ENCODE measurements around the gene KLF6. TPM values are rescaled to one million over a fixed set of nuclear protein-coding genes. Genes with fewer than 3 reads are reported as not detected.

Gene KLF6
- total RNA-seq, 1 donor from 2014 or later: 328 TPM

- Mint-ChIP-seq H3K36me3 (ENCODE audit: low read depth, unreplicated experiment) (no peaks in the 10 kb centered on the region), H3K4me3 (ENCODE audit: unreplicated experiment) (no peak overlapping the region), H3K9me3 (ENCODE audit: unreplicated experiment) (no peaks in the 10 kb centered on the region), H3K27ac (ENCODE audit: unreplicated experiment) (no peak overlapping the region), H3K27me3 (ENCODE audit: unreplicated experiment) (peaks cover 3% of the 10 kb centered on the region), H3K4me1 (ENCODE audit: unreplicated experiment) (peaks cover 5% of the 10 kb centered on the region)
- TF ChIP-seq, protein P1, sequence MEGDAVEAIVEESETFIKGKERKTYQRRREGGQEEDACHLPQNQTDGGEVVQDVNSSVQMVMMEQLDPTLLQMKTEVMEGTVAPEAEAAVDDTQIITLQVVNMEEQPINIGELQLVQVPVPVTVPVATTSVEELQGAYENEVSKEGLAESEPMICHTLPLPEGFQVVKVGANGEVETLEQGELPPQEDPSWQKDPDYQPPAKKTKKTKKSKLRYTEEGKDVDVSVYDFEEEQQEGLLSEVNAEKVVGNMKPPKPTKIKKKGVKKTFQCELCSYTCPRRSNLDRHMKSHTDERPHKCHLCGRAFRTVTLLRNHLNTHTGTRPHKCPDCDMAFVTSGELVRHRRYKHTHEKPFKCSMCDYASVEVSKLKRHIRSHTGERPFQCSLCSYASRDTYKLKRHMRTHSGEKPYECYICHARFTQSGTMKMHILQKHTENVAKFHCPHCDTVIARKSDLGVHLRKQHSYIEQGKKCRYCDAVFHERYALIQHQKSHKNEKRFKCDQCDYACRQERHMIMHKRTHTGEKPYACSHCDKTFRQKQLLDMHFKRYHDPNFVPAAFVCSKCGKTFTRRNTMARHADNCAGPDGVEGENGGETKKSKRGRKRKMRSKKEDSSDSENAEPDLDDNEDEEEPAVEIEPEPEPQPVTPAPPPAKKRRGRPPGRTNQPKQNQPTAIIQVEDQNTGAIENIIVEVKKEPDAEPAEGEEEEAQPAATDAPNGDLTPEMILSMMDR (IDR thresholded peaks at IDR 0.05; ENCODE audit: unreplicated experiment): no peak
- DNase-seq (ENCODE audit: low spot score): no peak
These were observed 27.8 kb downstream of the KLF6 start for GRCh38 chr10:3757250-3757637.

GRCh38 chr10:3756360-3756740 lies 28.7 kb downstream of the KLF6 start:
- TF ChIP-seq, protein P1 (IDR thresholded peaks at IDR 0.05; ENCODE audit: unreplicated experiment): no peak
- H3K4me1 Mint-ChIP-seq (ENCODE audit: unreplicated experiment): peaks cover 5% of the 10 kb centered on the region
- H3K27me3 Mint-ChIP-seq (ENCODE audit: unreplicated experiment): peaks cover 3% of the 10 kb centered on the region
- no peaks in the 10 kb centered on the region for H3K9me3 Mint-ChIP-seq (ENCODE audit: unreplicated experiment)
- no peak for DNase-seq (ENCODE audit: low spot score)
- H3K36me3 Mint-ChIP-seq (ENCODE audit: low read depth, unreplicated experiment): no peaks in the 10 kb centered on the region
- H3K27ac Mint-ChIP-seq (ENCODE audit: unreplicated experiment): no peak overlapping the region
- H3K4me3 Mint-ChIP-seq (ENCODE audit: unreplicated experiment): no peak overlapping the region

GRCh38 chr10:3755440-3756359 lies 29.3 kb downstream of the KLF6 start:
- Mint-ChIP-seq H3K36me3 (ENCODE audit: low read depth, unreplicated experiment) (no peaks in the 10 kb centered on the region), H3K27ac (ENCODE audit: unreplicated experiment) (no peak overlapping the region)
- DNase-seq (ENCODE audit: low spot score): no peak

DNA sequence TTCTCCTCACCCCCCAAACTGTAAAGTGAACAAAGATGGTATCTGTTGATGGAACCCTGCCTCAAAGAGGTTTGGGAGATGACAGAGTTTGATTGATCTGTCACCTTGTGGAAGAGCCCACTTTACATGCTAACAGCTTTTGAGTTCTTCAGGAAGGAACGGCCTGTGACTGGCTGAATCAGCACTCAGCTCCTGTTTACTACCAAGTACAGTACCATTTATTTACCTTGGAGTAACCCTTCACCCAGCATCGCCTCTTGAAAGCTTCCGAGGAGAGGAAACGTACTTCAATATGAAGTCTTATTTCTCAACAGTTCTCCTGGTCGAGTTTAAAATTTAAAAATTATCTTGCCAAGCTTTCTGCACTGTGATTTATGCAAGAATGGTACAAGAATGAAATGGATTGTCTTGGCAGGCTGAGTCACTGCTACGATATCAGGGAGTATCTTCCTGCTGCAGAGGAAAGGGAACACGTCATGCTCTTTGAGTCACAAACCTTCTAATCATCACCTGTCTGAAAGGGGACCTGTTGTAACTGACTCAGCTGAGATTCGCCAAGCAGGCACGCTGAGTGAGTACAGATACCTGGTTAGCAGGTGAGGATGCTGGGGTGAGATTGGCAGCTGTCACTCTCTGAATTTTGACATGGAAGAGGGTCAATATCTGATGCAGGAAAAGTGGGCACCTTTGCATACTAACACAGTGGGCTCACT lies 30.1 kb downstream of the KLF6 start:
- H3K9me3 Mint-ChIP-seq (ENCODE audit: unreplicated experiment): no peaks in the 10 kb centered on the region
- H3K36me3 Mint-ChIP-seq (ENCODE audit: low read depth, unreplicated experiment): no peaks in the 10 kb centered on the region
- H3K4me1 Mint-ChIP-seq (ENCODE audit: unreplicated experiment): peaks cover 5% of the 10 kb centered on the region
- DNase-seq (ENCODE audit: low spot score): no peak
- H3K27me3 Mint-ChIP-seq (ENCODE audit: unreplicated experiment): peaks cover 3% of the 10 kb centered on the region
- no peak overlapping the region for H3K27ac Mint-ChIP-seq (ENCODE audit: unreplicated experiment)
- TF ChIP-seq, protein P1 (IDR thresholded peaks at IDR 0.05; ENCODE audit: unreplicated experiment): no peak
- H3K4me3 Mint-ChIP-seq (ENCODE audit: unreplicated experiment): no peak overlapping the region

More at GRCh38 chr10:3755440-3756359, 29.3 kb downstream of the KLF6 start:
- Mint-ChIP-seq H3K27me3 (ENCODE audit: unreplicated experiment) (peaks cover 3% of the 10 kb centered on the region), H3K9me3 (ENCODE audit: unreplicated experiment) (no peaks in the 10 kb centered on the region), H3K4me3 (ENCODE audit: unreplicated experiment) (no peak overlapping the region), H3K4me1 (ENCODE audit: unreplicated experiment) (peaks cover 5% of the 10 kb centered on the region)
- TF ChIP-seq, protein P1 (IDR thresholded peaks at IDR 0.05; ENCODE audit: unreplicated experiment): no peak

Measured in endothelial cell (in vitro differentiated cells).